HL-60 (cell line): Measurements from ENCODE around the gene TRIM14.

Experiments
- DNase-seq, 2 experiments: peaks; one replicate each; pipeline ENCODE4 v3.0.0-alpha.2; 2010 to 2020; ENCODE audit warnings: low read depth in 1 of 2, low spot score in 1 of 2
- H3K27ac ChIP-seq: fragments of 250-450 bp; sonication (Bioruptor Pico); replicated peaks from 2 replicates; pipeline ENCODE4 v1.5.1; 2020; ENCODE audit warnings: mild to moderate bottlenecking, moderate library complexity
- H3K27me3 ChIP-seq: fragments of 250-450 bp; sonication (Bioruptor Pico); 2 replicates; pipeline ENCODE4 v1.5.1; 2021; ENCODE audit warnings: mild to moderate bottlenecking, moderate library complexity; ENCODE audit not compliant: insufficient read depth, poor library complexity, severe bottlenecking
- H3K4me3 ChIP-seq: replicated peaks from 2 replicates; pipeline ENCODE4 v1.5.1; 2011; ENCODE audit warnings: mild to moderate bottlenecking, control low read depth, low read length; ENCODE audit not compliant: insufficient read depth
- CTCF ChIP-seq: IDR thresholded peaks from one replicate; pipeline ENCODE4 v1.5.1; 2011; ENCODE audit warnings: low read length, control low read depth, inconsistent platforms; ENCODE audit not compliant: insufficient read depth
- GABPA ChIP-seq: IDR thresholded peaks from 2 replicates; pipeline ENCODE4 v1.6.1; 2012; ENCODE audit warnings: low read depth
- POLR2AphosphoS5 ChIP-seq: IDR thresholded peaks from 2 replicates; pipeline ENCODE4 v1.6.1; 2012; ENCODE audit warnings: low read depth
- REST ChIP-seq: IDR thresholded peaks from 2 replicates; pipeline ENCODE4 v1.6.1; 2012; ENCODE audit warnings: low read depth; ENCODE audit not compliant: insufficient replicate concordance
- SPI1 ChIP-seq: IDR thresholded peaks from 2 replicates; pipeline ENCODE4 v1.6.1; 2012; ENCODE audit warnings: low read depth, mild to moderate bottlenecking, borderline replicate concordance

Gene TRIM14

GRCh38 chr9:98087420-98088354 lies 31.3 kb downstream of the TRIM14 start:
- TF ChIP-seq GABPA, result no peak
- no peak for TF ChIP-seq SPI1
- TF ChIP-seq REST, result no peak
- no peak for TF ChIP-seq CTCF
- no peak for TF ChIP-seq POLR2AphosphoS5
- H3K27me3 ChIP-seq, result no peaks in the 10 kb centered on the region
- H3K27ac ChIP-seq, result no peak overlapping the region
- no peak overlapping the region for H3K4me3 ChIP-seq
- DNase-seq, result no peak

DNA sequence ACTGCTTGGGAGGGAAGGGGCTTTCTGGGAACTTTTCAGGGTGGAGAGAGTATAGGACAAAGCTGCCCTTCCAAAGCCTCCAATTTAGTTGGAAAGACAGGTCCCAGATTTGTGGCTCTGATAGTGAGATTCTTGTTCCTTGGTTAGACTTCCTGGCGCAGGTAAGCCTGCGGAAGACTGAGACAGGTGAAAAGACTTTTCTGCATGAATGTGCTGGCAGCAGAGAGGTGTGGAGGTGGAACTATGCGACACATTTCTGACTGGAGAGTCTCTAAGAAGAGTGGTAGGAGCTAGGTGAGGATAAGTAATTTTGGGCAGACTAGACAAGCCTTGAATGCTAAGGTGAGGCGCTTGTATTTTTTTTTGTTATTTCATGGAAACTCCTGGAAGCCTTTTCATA lies 32.6 kb downstream of the TRIM14 start:
- no peak overlapping the region for H3K27ac ChIP-seq
- no peak for DNase-seq
- H3K4me3 ChIP-seq, result no peak overlapping the region
- TF ChIP-seq SPI1 (no peak), REST (no peak), GABPA (no peak), CTCF (no peak), POLR2AphosphoS5 (no peak)
- H3K27me3 ChIP-seq, result no peaks in the 10 kb centered on the region

DNA sequence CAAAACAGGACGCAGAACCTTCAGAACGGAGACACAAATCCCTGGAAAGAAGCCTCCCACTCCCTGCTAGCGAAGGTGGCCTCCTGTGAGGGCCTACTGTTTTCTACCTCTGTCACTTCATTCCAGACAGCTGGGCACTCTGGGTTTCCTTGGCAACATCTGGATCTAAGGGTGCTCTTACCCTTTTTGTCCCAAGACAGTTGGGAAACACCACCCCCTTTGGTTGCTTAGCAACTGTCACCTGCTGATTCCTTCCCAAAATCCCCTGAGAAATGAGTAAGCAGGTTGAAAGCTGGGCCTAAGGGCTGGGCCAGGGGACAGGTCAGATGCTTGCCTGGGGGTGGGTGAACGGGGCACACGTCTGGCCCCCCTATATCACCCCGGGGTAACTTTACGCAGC lies 33.1 kb downstream of the TRIM14 start:
- Histone ChIP-seq H3K27me3 (no peaks in the 10 kb centered on the region), H3K27ac (no peak overlapping the region), H3K4me3 (no peak overlapping the region)
- no peak for DNase-seq
- TF ChIP-seq POLR2AphosphoS5 (peak; percentile 47; the same call in 1 of the 2 replicates), REST (no peak), GABPA (no peak)
